Kidney epithelial cell (primary cell): ENCODE measurements around the gene MYO1A. TPM values are rescaled to one million over a fixed set of nuclear protein-coding genes. Genes with fewer than 3 reads are reported as not detected.

Source experiments
- DNase-seq: peaks from one replicate; pipeline ENCODE4 v3.0.0-alpha.2; 2010; ENCODE audit warnings: low read depth
- H3K27me3 ChIP-seq: 2 replicates; pipeline ENCODE4 v1.6.0; 2011; ENCODE audit warnings: low read length; ENCODE audit not compliant: control insufficient read depth, insufficient read depth
- H3K36me3 ChIP-seq: 2 replicates; pipeline ENCODE4 v1.5.1; 2011; ENCODE audit warnings: low read length; ENCODE audit not compliant: control insufficient read depth, insufficient read depth
- H3K4me3 ChIP-seq: 2 replicates; pipeline ENCODE4 v1.5.1; 2011; ENCODE audit warnings: low read depth, mild to moderate bottlenecking, control low read depth, low read length
- total RNA-seq: library from RNA; depleted of rRNA; stranded (reverse); fragments of >200 nt; gene quantifications from 2 replicates; pipeline ENCODE4 v1.2.3, GENCODE V29; 2015
- TF ChIP-seq, protein P1 (sequence below): IDR thresholded peaks from 2 replicates; pipeline ENCODE4 v1.5.1; 2011; ENCODE audit warnings: mild to moderate bottlenecking, moderate library complexity, low read length, control low read depth, inconsistent platforms; ENCODE audit not compliant: insufficient read depth, poor library complexity, severe bottlenecking

The MYO1A gene
- total RNA-seq, 1 donor from 2014 or later: not detected

DNA sequence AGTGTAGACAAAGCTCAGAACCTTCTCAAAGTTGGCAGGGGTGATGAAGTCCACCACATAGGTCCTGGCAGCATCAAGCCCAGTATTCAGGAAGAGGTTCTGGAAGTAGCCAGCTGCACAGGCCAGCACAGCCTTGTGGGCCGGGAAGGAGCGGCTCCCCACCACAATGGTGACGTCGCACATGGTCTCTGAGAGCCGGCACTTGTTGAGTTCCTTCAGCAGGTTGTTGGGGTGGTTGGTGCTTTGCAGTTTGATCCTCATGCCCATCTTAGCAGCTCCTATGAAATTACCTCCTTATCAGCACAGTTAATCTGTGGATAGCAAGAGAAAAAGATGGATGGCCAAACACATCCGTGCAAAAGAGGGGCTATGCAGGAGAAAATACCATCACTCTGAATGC lies 45.3 kb downstream of the MYO1A start:
- H3K36me3 ChIP-seq: peaks cover 3% of the 10 kb centered on the region
- TF ChIP-seq, protein P1, sequence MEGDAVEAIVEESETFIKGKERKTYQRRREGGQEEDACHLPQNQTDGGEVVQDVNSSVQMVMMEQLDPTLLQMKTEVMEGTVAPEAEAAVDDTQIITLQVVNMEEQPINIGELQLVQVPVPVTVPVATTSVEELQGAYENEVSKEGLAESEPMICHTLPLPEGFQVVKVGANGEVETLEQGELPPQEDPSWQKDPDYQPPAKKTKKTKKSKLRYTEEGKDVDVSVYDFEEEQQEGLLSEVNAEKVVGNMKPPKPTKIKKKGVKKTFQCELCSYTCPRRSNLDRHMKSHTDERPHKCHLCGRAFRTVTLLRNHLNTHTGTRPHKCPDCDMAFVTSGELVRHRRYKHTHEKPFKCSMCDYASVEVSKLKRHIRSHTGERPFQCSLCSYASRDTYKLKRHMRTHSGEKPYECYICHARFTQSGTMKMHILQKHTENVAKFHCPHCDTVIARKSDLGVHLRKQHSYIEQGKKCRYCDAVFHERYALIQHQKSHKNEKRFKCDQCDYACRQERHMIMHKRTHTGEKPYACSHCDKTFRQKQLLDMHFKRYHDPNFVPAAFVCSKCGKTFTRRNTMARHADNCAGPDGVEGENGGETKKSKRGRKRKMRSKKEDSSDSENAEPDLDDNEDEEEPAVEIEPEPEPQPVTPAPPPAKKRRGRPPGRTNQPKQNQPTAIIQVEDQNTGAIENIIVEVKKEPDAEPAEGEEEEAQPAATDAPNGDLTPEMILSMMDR: no peak

GRCh38 chr12:57003395-57003794 lies 46.5 kb downstream of the MYO1A start:
- TF ChIP-seq, protein P1: no peak
- no peak for DNase-seq
- H3K36me3 ChIP-seq: peaks cover 3% of the 10 kb centered on the region
- H3K27me3 ChIP-seq: no peaks in the 10 kb centered on the region
- no peak overlapping the region for H3K4me3 ChIP-seq

More for the DNA sequence above, 45.3 kb downstream of the MYO1A start:
- no peak for DNase-seq
- H3K4me3 ChIP-seq: no peak overlapping the region
- no peaks in the 10 kb centered on the region for H3K27me3 ChIP-seq

DNA sequence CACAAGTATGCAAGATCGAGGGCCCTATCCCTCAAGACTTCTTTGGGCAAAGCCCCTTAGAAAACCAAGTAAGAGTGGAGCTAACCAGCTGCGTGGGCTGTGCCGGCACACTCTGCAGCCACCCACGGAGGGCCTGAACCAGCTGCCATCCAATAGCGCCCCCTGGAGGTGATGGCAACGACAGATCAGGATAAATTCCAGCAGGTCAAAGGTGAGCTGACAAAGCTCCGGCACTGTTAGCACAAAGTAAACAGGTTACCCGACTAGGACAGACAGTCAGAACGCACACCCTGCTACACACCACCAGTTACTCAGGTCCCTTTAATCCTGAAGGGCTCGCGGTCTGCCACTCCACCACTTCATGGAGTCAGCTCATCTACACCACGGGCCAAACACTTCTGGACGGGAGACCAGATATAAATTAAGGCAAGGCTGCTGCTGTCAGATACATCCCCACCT lies 48.5 kb downstream of the MYO1A start:
- no peak overlapping the region for H3K4me3 ChIP-seq
- H3K36me3 ChIP-seq: peaks cover 3% of the 10 kb centered on the region
- no peak for DNase-seq
- TF ChIP-seq, protein P1: peak; percentile 70
- no peaks in the 10 kb centered on the region for H3K27me3 ChIP-seq

- Histone ChIP-seq H3K4me3 (no peak overlapping the region), H3K36me3 (peaks cover 3% of the 10 kb centered on the region), H3K27me3 (no peaks in the 10 kb centered on the region)
- DNase-seq: no peak
- TF ChIP-seq, protein P1: no peak
Measured at GRCh38 chr12:57000393-57000792, 49.5 kb downstream of the MYO1A start.

GRCh38 chr12:56999456-56999855 lies 50.5 kb downstream of the MYO1A start:
- peaks cover 3% of the 10 kb centered on the region for H3K36me3 ChIP-seq
- DNase-seq: no peak
- TF ChIP-seq, protein P1: no peak
- no peak overlapping the region for H3K4me3 ChIP-seq
- no peaks in the 10 kb centered on the region for H3K27me3 ChIP-seq

- Histone ChIP-seq H3K27me3 (no peaks in the 10 kb centered on the region), H3K36me3 (peaks cover 1% of the 10 kb centered on the region), H3K4me3 (no peak overlapping the region)
- no peak for DNase-seq
- TF ChIP-seq, protein P1: no peak
Measured at GRCh38 chr12:56998981-56999380, 50.9 kb downstream of the MYO1A start.
